Measurements from ENCODE around the gene ABCC10.
"Not testable (repeated sequence)": the region's sequence is repeated elsewhere in the genome, so short reads cannot be mapped to it uniquely, and the experiment has no call there.

Gene ABCC10

GRCh38 chr6:43412541-43412940, 14.8 kb upstream of the ABCC10 start:
- no peak for DNase-seq

DNA sequence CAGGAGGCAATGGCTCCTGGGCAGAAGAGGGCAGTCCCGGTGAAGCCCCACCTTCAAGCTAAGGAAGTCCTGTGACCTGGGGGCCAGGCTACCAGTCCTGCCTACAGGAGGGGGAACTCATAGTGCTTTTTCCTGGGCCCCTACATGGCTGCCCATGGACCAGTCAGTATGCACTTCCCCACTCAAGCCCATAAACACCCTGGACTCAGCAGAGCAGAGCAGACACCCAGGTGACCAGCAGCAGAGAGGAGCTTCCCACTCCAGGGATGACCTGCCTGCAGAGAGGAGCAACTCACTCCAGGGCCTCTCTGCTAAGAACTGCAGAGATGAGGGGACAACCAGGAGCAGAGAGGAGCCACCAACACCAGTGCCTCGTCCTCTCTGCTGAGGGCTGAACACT, 14.3 kb upstream of the ABCC10 start:
- DNase-seq, result no peak

GRCh38 chr6:43415275-43415674, 12.1 kb upstream of the ABCC10 start:
- not testable (repeated sequence) for DNase-seq

- DNase-seq, result no peak
Measured at GRCh38 chr6:43416935-43417334, 10.4 kb upstream of the ABCC10 start.

- DNase-seq, result no peak
Measured at GRCh38 chr6:43420012-43420709, 7.2 kb upstream of the ABCC10 start.

DNA sequence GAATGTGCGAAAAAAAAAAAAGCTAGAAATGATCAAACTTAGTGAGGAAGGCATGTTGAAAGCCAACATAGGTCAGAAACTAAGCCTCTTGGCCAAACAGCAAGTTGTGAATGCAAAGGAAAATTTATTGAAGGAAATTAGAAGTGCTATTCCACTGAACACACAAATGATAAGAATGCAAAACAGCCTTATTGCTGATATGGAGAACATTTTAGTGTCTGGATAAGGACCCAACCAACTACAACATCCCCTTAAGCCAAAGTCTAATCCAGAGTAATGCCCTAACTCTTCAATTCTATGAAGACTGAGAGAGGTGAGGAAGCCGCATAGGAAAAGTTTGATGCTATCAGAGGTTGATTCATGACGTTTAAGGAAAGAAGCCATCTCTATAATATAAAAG, 5.5 kb upstream of the ABCC10 start:
- DNase-seq, result no peak

- not testable (repeated sequence) for DNase-seq
Measured at GRCh38 chr6:43425083-43425482, 2.3 kb upstream of the ABCC10 start.

DNA sequence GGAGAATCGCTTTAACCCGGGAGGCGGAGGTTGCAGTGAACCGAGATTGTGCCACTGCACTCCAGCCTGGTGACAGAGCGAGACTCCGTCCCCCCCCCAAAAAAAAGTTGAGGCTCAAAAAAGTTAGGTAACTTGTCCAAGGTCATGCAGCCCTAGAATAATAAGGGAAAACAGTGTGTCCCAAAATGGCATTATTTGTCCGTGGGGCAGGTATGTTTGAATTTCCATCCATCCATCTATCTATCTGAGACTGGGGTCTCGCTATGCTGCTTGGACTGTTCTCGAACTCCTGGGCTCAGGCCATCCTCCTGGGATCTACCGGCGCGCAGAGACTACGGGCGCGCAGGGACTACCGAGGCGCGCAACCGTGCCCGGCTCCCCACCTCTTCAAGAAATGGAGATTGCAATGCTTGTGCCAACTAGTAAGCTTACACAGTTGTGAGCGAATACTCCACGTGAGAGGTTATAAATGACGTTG, 374 bp upstream of the ABCC10 start:
- DNase-seq, result no peak

- peak in 1 of 14 donors; percentile 74 for DNase-seq
Measured at GRCh38 chr6:43428112-43428570, 800 bp downstream of the ABCC10 start.

GRCh38 chr6:43428874-43429273, 1.5 kb downstream of the ABCC10 start:
- no peak for DNase-seq

DNA sequence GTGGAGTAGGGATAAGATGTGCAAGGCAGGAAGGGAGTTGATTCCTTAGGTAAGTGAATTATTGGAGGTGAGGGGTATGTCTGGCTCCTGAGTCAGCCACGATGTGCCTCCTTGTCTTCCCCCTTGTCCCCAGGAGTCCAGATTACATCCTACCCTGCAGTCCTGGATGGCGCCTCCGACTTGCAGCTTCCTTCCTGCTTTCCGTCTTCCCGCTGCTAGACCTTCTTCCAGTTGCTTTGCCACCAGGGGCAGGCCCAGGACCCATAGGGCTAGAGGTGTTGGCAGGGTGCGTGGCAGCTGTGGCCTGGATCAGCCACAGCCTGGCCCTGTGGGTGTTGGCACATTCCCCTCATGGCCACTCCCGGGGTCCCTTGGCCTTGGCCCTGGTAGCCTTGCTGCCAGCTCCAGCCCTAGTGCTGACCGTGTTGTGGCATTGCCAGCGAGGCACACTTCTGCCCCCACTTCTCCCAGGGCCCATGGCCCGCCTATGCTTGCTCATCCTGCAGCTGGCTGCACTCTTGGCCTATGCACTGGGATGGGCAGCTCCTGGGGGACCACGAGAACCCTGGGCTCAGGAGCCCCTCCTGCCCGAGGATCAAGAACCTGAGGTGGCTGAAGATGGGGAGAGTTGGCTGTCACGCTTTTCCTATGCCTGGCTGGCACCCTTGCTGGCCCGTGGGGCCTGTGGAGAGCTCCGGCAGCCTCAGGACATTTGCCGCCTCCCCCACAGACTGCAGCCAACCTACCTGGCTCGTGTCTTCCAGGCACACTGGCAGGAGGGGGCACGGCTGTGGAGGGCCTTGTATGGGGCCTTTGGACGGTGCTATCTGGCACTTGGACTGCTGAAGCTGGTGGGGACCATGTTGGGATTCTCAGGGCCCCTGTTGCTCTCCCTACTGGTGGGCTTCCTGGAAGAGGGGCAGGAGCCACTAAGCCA, 4.9 kb downstream of the ABCC10 start:
- DNase-seq, result no peak

DNA sequence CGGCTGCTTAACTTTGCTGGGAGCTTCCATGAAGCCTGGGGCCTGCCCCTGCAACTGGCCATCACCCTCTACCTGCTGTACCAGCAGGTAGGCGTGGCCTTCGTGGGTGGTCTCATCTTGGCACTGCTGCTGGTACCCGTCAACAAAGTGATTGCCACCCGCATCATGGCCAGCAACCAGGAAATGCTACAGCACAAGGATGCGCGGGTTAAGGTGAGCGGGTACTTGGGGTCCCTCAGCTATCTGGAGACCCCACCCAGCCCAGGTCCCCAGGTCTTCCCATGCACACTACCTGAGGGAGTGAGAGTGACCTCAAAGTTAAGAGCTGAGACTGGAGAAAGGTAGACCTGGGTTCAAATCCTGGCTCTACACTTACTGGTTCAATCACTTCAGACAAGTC, 5.8 kb downstream of the ABCC10 start:
- DNase-seq, result no peak

- no peak for DNase-seq
Measured at GRCh38 chr6:43434001-43434840, 6.9 kb downstream of the ABCC10 start.

DNA sequence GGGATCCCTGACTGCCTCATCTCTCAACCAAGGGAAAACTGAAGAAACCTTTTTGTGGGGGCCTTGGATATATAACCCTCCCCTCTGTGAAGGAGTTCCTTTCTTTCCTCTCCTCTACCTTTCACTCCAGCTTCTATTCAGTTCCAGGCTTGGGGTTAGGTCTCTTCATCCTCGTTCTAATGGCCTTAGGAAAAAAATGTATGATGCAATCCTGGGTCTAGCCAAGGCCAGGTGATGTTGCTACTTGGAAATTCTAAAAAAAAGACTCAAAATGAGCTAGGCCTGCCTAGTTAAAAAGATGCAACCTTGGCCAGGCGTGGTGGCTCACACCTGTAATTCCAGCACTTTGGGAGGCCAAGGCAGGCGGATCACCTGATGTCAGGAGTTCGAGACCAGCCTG, 7.6 kb downstream of the ABCC10 start:
- DNase-seq, result no peak

- no peak for DNase-seq
Measured at GRCh38 chr6:43435682-43436437, 8.5 kb downstream of the ABCC10 start.

- no peak for DNase-seq
Measured at GRCh38 chr6:43436577-43437282, 9.4 kb downstream of the ABCC10 start.

DNA sequence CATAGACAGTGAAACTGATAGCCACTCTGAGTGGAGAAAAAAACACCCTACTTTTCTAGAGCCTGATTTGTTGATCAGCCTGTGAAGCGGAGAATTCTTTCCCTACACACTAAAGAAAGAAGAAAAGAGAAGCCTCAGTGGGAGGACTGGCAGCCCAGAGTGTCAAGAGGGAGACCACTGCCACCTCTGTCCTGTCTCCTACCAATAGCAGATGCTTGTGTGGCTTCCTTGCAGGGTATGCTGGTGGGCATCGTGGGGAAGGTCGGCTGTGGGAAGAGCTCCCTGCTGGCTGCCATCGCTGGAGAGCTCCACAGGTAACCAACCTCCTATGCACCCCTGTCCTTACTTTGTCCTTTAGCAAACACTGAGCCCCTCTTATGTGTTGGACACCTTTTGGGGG, 10.4 kb downstream of the ABCC10 start:
- DNase-seq, result no peak

DNA sequence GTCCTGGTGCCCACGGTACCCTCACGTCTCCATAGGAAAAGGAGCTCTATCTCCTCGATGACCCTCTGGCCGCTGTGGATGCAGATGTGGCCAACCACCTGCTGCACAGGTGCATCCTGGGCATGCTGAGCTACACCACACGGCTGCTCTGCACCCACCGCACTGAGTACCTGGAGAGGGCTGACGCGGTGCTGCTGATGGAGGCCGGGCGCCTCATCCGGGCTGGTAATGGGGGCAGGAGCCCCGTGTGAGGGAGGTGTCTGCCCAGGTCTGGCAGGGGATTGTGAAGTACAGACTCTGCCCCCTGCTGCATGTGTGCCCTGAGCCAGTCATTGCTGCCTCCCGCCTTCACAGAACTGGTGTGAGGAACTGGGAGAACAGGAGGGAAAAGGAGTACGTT, 15.6 kb downstream of the ABCC10 start:
- no peak for DNase-seq

- no peak for DNase-seq
Measured at GRCh38 chr6:43444036-43444435, 16.7 kb downstream of the ABCC10 start.

GRCh38 chr6:43444582-43444981, 17.2 kb downstream of the ABCC10 start:
- no peak for DNase-seq

- DNase-seq, result no peak
Measured at GRCh38 chr6:43445576-43445975, 18.2 kb downstream of the ABCC10 start.
